ENCODE results near the gene SERGEF. TPM values are rescaled to one million over a fixed set of nuclear protein-coding genes. Genes with fewer than 3 reads are reported as not detected.

The SERGEF gene
- total and polyA plus RNA-seq, 2 donors from 2014 or later: 33.2 to 63.0 TPM

- H3K9ac ChIP-seq (ENCODE audit: low read length in 3 of 3): no peak overlapping the region
- no peaks in the 10 kb centered on the region for H3K36me3 ChIP-seq (ENCODE audit: control insufficient read depth in 2 of 3, insufficient read depth in 3 of 3, low read length in 3 of 3)
- intact Hi-C loops (cut with DNase I): no loop called here
- H3K4me3 ChIP-seq (ENCODE audit: low read length in 3 of 3): no peak overlapping the region
- TF ChIP-seq, protein P1, sequence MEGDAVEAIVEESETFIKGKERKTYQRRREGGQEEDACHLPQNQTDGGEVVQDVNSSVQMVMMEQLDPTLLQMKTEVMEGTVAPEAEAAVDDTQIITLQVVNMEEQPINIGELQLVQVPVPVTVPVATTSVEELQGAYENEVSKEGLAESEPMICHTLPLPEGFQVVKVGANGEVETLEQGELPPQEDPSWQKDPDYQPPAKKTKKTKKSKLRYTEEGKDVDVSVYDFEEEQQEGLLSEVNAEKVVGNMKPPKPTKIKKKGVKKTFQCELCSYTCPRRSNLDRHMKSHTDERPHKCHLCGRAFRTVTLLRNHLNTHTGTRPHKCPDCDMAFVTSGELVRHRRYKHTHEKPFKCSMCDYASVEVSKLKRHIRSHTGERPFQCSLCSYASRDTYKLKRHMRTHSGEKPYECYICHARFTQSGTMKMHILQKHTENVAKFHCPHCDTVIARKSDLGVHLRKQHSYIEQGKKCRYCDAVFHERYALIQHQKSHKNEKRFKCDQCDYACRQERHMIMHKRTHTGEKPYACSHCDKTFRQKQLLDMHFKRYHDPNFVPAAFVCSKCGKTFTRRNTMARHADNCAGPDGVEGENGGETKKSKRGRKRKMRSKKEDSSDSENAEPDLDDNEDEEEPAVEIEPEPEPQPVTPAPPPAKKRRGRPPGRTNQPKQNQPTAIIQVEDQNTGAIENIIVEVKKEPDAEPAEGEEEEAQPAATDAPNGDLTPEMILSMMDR (IDR thresholded peaks at IDR 0.05; ENCODE audit: borderline replicate concordance, extremely low read depth, insufficient read depth): no peak
- H3K9me3 ChIP-seq (ENCODE audit: control insufficient read depth in 2 of 3, insufficient read depth in 1 of 3, low read length in 3 of 3): no peaks in the 10 kb centered on the region
- no peaks in the 10 kb centered on the region for H3K27me3 ChIP-seq (ENCODE audit: control insufficient read depth, insufficient read depth, low read length)
- DNase-seq: no peak
- H3K4me1 ChIP-seq (ENCODE audit: control insufficient read depth in 2 of 3, insufficient read depth in 2 of 3, low read depth in 1 of 3, low read length in 3 of 3): no peaks in the 10 kb centered on the region
- H3K27ac ChIP-seq (ENCODE audit: low read depth in 2 of 2, low read length in 2 of 2): no peak overlapping the region
- FAIRE-seq: no peak
These were observed 207.8 kb downstream of the SERGEF start for GRCh38 chr11:17805043-17805442.

DNA sequence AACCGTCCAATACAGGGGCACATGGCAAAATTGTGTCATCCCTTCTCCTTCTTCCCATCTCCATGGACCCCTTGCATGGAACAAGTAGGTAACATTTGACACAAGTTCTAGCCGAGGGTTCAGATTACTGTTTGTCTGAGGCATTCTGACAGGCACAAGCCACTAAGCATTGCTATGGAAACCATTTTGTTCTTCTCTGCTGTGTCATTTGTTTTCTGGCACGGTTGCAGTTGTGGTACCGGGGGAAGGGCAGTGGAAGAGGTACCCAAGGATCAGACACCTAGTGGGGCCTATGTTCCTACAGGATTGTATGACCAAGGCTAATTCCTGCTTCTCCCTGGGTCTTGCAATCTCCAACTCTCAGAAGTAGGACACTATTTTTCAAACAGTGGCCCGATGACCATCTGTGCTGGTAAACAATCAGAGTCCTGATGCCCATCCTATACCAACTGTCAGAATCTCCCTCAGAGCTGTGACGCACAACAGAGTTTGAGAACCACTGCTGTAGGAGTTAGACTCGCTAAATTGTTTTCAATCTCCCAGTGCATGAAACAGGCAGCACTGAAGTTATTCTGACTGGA lies 209.0 kb downstream of the SERGEF start:
- no peak for FAIRE-seq
- TF ChIP-seq, protein P1 (IDR thresholded peaks at IDR 0.05; ENCODE audit: borderline replicate concordance, extremely low read depth, insufficient read depth): no peak
- intact Hi-C loops (cut with DNase I): no loop called here

DNA sequence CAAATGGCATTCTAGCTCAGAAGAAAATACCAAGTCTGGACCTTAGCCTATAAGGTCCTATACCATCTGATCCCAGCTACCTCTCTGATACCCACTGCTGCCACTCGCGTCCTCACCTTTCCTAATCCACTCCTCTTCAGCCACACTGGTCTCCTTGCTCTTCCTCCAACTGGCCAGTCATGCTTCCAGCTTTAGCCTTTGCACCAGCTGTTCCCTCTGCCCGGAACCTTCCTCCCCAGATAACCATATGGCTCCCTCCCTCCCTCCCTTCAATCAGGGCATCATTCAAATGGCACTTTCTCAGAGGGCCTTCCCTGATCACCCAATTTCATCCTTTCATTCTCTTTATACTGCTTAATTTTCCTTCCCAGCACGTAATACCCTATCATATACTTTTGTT lies 210.4 kb downstream of the SERGEF start:
- H3K36me3 ChIP-seq (ENCODE audit: control insufficient read depth in 2 of 3, insufficient read depth in 3 of 3, low read length in 3 of 3): no peaks in the 10 kb centered on the region
- no peaks in the 10 kb centered on the region for H3K27me3 ChIP-seq (ENCODE audit: control insufficient read depth, insufficient read depth, low read length)
- H3K27ac ChIP-seq (ENCODE audit: low read depth in 2 of 2, low read length in 2 of 2): no peak overlapping the region
- intact Hi-C loops (cut with DNase I): no loop called here
- H3K9me3 ChIP-seq (ENCODE audit: control insufficient read depth in 2 of 3, insufficient read depth in 1 of 3, low read length in 3 of 3): no peaks in the 10 kb centered on the region
- no peak overlapping the region for H3K4me3 ChIP-seq (ENCODE audit: low read length in 3 of 3)
- TF ChIP-seq, protein P1 (IDR thresholded peaks at IDR 0.05; ENCODE audit: borderline replicate concordance, extremely low read depth, insufficient read depth): no peak
- H3K4me1 ChIP-seq (ENCODE audit: control insufficient read depth in 2 of 3, insufficient read depth in 2 of 3, low read depth in 1 of 3, low read length in 3 of 3): no peaks in the 10 kb centered on the region
- DNase-seq: no peak
- FAIRE-seq: no peak
- no peak overlapping the region for H3K9ac ChIP-seq (ENCODE audit: low read length in 3 of 3)

More for the DNA sequence above, 209.0 kb downstream of the SERGEF start:
- H3K27ac ChIP-seq (ENCODE audit: low read depth in 2 of 2, low read length in 2 of 2): no peak overlapping the region
- no peak overlapping the region for H3K9ac ChIP-seq (ENCODE audit: low read length in 3 of 3)
- peak in 2 of 5 donors; percentile 25 for DNase-seq
- no peaks in the 10 kb centered on the region for H3K27me3 ChIP-seq (ENCODE audit: control insufficient read depth, insufficient read depth, low read length)
- H3K9me3 ChIP-seq (ENCODE audit: control insufficient read depth in 2 of 3, insufficient read depth in 1 of 3, low read length in 3 of 3): no peaks in the 10 kb centered on the region
- no peak overlapping the region for H3K4me3 ChIP-seq (ENCODE audit: low read length in 3 of 3)
- no peaks in the 10 kb centered on the region for H3K4me1 ChIP-seq (ENCODE audit: control insufficient read depth in 2 of 3, insufficient read depth in 2 of 3, low read depth in 1 of 3, low read length in 3 of 3)
- H3K36me3 ChIP-seq (ENCODE audit: control insufficient read depth in 2 of 3, insufficient read depth in 3 of 3, low read length in 3 of 3): no peaks in the 10 kb centered on the region

GRCh38 chr11:17801166-17801565 lies 211.7 kb downstream of the SERGEF start:
- Histone ChIP-seq H3K4me1 (ENCODE audit: control insufficient read depth in 2 of 3, insufficient read depth in 2 of 3, low read depth in 1 of 3, low read length in 3 of 3) (no peaks in the 10 kb centered on the region), H3K36me3 (ENCODE audit: control insufficient read depth in 2 of 3, insufficient read depth in 3 of 3, low read length in 3 of 3) (no peaks in the 10 kb centered on the region), H3K4me3 (ENCODE audit: low read length in 3 of 3) (no peak overlapping the region), H3K9me3 (ENCODE audit: control insufficient read depth in 2 of 3, insufficient read depth in 1 of 3, low read length in 3 of 3) (no peaks in the 10 kb centered on the region), H3K27me3 (ENCODE audit: control insufficient read depth, insufficient read depth, low read length) (no peaks in the 10 kb centered on the region), H3K27ac (ENCODE audit: low read depth in 2 of 2, low read length in 2 of 2) (no peak overlapping the region), H3K9ac (ENCODE audit: low read length in 3 of 3) (no peak overlapping the region)
- no peak for DNase-seq
- no peak for FAIRE-seq
- TF ChIP-seq, protein P1 (IDR thresholded peaks at IDR 0.05; ENCODE audit: borderline replicate concordance, extremely low read depth, insufficient read depth): no peak
- intact Hi-C loops (cut with DNase I): no loop called here

Data from kidney (tissue), 14 donors.